LNCaP clone FGC (cell line): ENCODE results near the gene MDM1.

ENCODE experiments used
- DNase-seq: peaks from one replicate; pipeline ENCODE4 v3.0.0-alpha.2; 2011; ENCODE audit warnings: low read depth
- H3K4me3 ChIP-seq: 2 replicates; pipeline ENCODE4 v1.5.1; 2011; ENCODE audit warnings: mild to moderate bottlenecking, low read depth, low read length, control low read depth
- TF ChIP-seq, protein P1 (sequence below): IDR thresholded peaks from 2 replicates; pipeline ENCODE4 v1.5.1; 2012; ENCODE audit warnings: mild to moderate bottlenecking; ENCODE audit not compliant: control insufficient read depth, insufficient read depth; ENCODE audit errors: extremely low read depth

MDM1 gene

DNA sequence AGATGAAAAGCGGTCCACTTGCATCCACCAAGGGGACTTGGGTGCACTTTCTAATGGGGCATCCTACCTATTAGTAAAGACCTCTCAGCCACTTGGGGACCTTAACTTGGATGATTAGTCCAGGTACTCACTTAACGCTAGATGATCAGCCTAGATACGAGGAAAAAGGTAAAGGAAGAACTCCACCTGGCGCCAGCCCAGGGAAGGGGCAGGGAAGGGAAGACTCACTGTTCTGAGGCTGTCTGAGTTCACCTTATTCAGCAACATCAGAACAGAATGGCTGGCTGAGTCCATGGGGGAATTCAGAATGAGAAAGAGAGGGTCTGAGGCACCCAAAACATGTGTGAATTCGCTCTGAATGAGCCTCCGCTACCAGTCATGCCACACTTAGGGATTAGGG, 85.8 kb downstream of the MDM1 start:
- no peak for DNase-seq
- H3K4me3 ChIP-seq: no peak overlapping the region
- TF ChIP-seq, protein P1, sequence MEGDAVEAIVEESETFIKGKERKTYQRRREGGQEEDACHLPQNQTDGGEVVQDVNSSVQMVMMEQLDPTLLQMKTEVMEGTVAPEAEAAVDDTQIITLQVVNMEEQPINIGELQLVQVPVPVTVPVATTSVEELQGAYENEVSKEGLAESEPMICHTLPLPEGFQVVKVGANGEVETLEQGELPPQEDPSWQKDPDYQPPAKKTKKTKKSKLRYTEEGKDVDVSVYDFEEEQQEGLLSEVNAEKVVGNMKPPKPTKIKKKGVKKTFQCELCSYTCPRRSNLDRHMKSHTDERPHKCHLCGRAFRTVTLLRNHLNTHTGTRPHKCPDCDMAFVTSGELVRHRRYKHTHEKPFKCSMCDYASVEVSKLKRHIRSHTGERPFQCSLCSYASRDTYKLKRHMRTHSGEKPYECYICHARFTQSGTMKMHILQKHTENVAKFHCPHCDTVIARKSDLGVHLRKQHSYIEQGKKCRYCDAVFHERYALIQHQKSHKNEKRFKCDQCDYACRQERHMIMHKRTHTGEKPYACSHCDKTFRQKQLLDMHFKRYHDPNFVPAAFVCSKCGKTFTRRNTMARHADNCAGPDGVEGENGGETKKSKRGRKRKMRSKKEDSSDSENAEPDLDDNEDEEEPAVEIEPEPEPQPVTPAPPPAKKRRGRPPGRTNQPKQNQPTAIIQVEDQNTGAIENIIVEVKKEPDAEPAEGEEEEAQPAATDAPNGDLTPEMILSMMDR: no peak

DNA sequence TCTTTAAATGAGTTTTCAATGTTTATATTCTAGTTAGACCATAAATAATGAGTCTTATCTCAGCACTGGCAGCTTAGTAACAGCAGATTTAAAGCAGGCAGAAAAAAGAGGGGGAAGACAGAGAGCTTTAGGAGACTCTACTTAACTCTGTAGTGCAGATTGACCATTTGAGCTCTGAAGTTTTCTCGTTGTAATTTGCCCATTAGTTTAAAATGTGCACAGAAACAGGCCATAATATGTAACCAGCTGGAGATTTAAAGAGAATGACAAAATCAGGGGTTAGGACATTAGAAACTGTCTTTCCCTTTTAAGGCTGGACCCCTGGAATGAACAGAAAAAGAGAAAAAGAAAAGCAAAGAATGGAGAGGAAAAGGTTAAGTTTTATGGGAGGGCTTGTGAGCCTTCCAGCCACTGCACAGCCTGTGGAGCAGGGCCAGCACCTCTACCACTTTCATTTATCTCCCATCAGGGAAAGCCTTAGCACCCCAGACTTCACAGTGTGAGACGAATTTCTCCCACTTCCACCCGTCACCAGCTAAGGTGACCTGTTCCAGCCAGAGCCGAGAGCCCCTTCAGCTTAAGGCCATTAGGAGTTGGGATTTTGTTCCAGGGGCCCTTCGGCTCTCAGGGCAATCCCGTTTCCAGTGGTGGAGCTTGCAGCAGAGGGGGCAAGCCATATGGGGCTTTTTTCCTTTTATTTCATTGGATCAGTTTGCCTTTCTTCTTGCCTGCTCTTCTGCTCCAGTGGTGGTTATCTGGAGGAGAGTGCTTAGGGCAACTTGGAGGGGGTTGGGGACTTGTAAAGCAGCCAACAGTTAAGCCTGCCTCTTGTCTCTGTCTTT, 86.8 kb downstream of the MDM1 start:
- DNase-seq: no peak
- TF ChIP-seq, protein P1: no peak
- H3K4me3 ChIP-seq: no peak overlapping the region
